Naive B cell (primary cell): ENCODE data around the gene PKMYT1. TPM values are rescaled to one million over a fixed set of nuclear protein-coding genes. Genes with fewer than 3 reads are reported as not detected.
"Not testable (repeated sequence)": the region's sequence is repeated elsewhere in the genome, so short reads cannot be mapped to it uniquely, and the experiment has no call there.

Experiments used
- ATAC-seq, 2 donors: fragments of 150-1000 bp; cut with Tn5 transposase; 2 replicates each; pipeline ENCODE4 v1.10.0; 2021; ENCODE audit warnings: low read depth in 2 of 2, mild to moderate bottlenecking in 2 of 2, moderate library complexity in 2 of 2
- DNase-seq: peaks from one replicate; pipeline ENCODE4 v3.0.0; 2022
- H3K27ac Mint-ChIP-seq, 6 donors: one replicate each; pipeline ENCODE4 v1.8.0; 2020 to 2022; ENCODE audit warnings: mild to moderate bottlenecking in 6 of 6, mixed read lengths in 6 of 6, moderate library complexity in 5 of 6, inconsistent platforms in 2 of 6
- H3K27me3 Mint-ChIP-seq, 3 donors: one replicate each; pipeline ENCODE4 v1.8.0; 2021 to 2022; ENCODE audit warnings: mixed read lengths in 3 of 3, mild to moderate bottlenecking in 1 of 3
- H3K36me3 Mint-ChIP-seq, 2 donors: one replicate each; pipeline ENCODE4 v1.8.0; 2020 to 2022; ENCODE audit warnings: mixed read lengths in 2 of 2, inconsistent platforms in 1 of 2, mild to moderate bottlenecking in 1 of 2
- H3K4me1 Mint-ChIP-seq, 3 donors: one replicate each; pipeline ENCODE4 v1.8.0; 2020 to 2022; ENCODE audit warnings: mixed read lengths in 3 of 3, inconsistent platforms in 1 of 3, mild to moderate bottlenecking in 1 of 3, moderate library complexity in 1 of 3
- H3K4me3 Mint-ChIP-seq, 8 donors: one replicate each; pipeline ENCODE4 v1.8.0; 2020 to 2022; ENCODE audit warnings: mild to moderate bottlenecking in 8 of 8, mixed read lengths in 8 of 8, moderate library complexity in 8 of 8, inconsistent platforms in 2 of 8
- H3K9me3 Mint-ChIP-seq, 7 donors: one replicate each; pipeline ENCODE4 v1.8.0; 2020 to 2022; ENCODE audit warnings: mixed read lengths in 7 of 7, mild to moderate bottlenecking in 5 of 7, inconsistent platforms in 2 of 7, moderate library complexity in 1 of 7
- polyA plus RNA-seq, 6 donors: library from polyadenylated mRNA; unstranded; fragments of 300-500 nt; fragmentation: Illumina TruSeq; gene quantifications; one replicate each; pipeline ENCODE4 v1.2.3, GENCODE V29; 2021; ENCODE audit warnings: low read depth in 6 of 6

PKMYT1 gene
- polyA plus RNA-seq, 6 donors from 2014 or later, result 0.45 to 0.88 (median 0.62) TPM; not detected in 2

GRCh38 chr16:2936436-2937011 is 43.7 kb downstream of the PKMYT1 start:
- ATAC-seq (no peak), DNase-seq (no peak)
- Mint-ChIP-seq H3K4me1 (peaks cover 0 to 3% (median 3%) of the 10 kb centered on the region in 3 donors), H3K9me3 (no peaks in the 10 kb centered on the region), H3K27me3 (no peaks in the 10 kb centered on the region), H3K4me3 (no peak overlapping the region), H3K36me3 (peaks cover 0 to 7% of the 10 kb centered on the region in 2 donors), H3K27ac (no peak overlapping the region)

DNA sequence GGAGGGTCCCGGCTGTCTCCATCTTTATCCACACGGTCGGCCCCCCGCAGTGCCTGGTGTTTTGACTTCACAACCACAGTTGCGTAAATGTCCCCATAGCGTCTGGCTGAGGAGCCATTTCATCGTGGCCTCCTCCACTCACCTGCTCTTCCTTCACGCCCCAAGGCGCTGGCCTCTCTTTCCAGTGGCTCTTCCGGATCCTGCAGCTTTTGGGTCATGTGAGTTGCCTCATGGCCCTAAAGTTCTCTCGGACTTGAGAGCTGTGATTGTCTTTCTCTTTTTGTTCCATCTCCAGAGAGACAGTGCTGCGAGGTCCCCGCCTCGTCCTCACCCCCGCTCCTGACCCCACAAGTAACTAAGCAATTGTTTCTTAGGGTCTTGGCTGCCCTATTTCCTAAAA is 45.8 kb downstream of the PKMYT1 start:
- Mint-ChIP-seq H3K4me1 (peaks cover 0 to 3% (median 0%) of the 10 kb centered on the region in 3 donors), H3K27ac (peak overlapping the region in 1 of 6 donors; percentile 33), H3K27me3 (no peaks in the 10 kb centered on the region), H3K4me3 (no peak overlapping the region), H3K9me3 (no peaks in the 10 kb centered on the region), H3K36me3 (peaks cover 0 to 7% of the 10 kb centered on the region in 2 donors)
- ATAC-seq (no peak), DNase-seq (no peak)

DNA sequence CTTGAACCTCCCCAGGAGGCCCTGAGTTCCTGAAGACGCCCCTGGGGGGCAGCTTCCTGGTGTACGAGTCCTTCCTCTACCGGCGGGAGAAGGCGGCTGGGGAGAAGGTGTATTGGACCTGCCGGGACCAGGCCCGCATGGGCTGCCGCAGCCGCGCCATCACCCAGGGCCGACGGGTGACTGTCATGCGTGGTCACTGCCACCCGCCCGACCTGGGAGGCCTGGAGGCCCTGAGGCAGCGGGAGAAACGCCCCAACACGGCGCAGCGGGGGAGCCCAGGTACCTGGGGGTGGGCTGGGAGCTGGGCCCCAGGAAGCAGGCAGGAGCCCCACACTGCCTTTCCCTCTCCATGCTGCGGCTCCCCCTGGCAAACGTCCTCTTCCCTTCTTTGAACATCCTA is 46.5 kb downstream of the PKMYT1 start:
- DNase-seq, result no peak
- no peak for ATAC-seq
- Mint-ChIP-seq H3K36me3 (peaks cover 0 to 7% of the 10 kb centered on the region in 2 donors), H3K27ac (no peak overlapping the region), H3K9me3 (no peaks in the 10 kb centered on the region), H3K27me3 (no peaks in the 10 kb centered on the region), H3K4me1 (peaks cover 0 to 3% (median 0%) of the 10 kb centered on the region in 3 donors), H3K4me3 (no peak overlapping the region)

- Mint-ChIP-seq H3K4me3 (no peak overlapping the region), H3K36me3 (peaks cover 0 to 7% of the 10 kb centered on the region in 2 donors), H3K9me3 (no peaks in the 10 kb centered on the region), H3K27me3 (no peaks in the 10 kb centered on the region), H3K27ac (no peak overlapping the region), H3K4me1 (peaks cover 0 to 3% (median 0%) of the 10 kb centered on the region in 3 donors)
- DNase-seq (no peak), ATAC-seq (no peak)
Observed at GRCh38 chr16:2933136-2933535, 47.1 kb downstream of the PKMYT1 start.

GRCh38 chr16:2931231-2931914 is 48.9 kb downstream of the PKMYT1 start:
- not testable (repeated sequence) for H3K27me3 Mint-ChIP-seq, H3K9me3 Mint-ChIP-seq, H3K36me3 Mint-ChIP-seq, H3K4me3 Mint-ChIP-seq, ATAC-seq, DNase-seq, H3K27ac Mint-ChIP-seq
- H3K4me1 Mint-ChIP-seq, result peaks cover 9 to 11% (median 9%) of the 10 kb centered on the region in 3 donors

DNA sequence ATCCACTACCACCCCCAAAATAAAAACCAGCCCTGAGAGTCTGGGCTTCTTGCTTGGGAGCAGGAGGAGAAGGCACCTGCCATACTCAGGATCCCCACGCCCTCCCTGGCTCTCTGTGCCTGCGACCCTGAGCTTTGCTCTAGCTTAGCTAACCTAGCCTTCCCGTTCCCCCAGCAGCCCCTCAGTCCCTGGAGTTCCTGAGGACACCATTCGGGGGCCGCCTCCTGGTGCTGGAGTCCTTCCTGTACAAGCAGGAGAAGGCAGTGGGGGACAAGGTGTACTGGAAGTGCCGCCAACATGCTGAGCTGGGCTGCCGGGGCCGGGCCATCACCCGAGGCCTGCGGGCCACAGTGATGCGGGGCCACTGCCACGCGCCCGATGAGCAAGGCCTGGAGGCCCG is 50.0 kb downstream of the PKMYT1 start:
- Mint-ChIP-seq H3K27ac (peak overlapping the region in 1 of 6 donors; percentile 89), H3K9me3 (no peaks in the 10 kb centered on the region), H3K4me3 (no peak overlapping the region), H3K36me3 (peaks cover 0 to 7% of the 10 kb centered on the region in 2 donors), H3K4me1 (peaks cover 9 to 11% (median 9%) of the 10 kb centered on the region in 3 donors), H3K27me3 (no peaks in the 10 kb centered on the region)
- ATAC-seq, result no peak
- no peak for DNase-seq

DNA sequence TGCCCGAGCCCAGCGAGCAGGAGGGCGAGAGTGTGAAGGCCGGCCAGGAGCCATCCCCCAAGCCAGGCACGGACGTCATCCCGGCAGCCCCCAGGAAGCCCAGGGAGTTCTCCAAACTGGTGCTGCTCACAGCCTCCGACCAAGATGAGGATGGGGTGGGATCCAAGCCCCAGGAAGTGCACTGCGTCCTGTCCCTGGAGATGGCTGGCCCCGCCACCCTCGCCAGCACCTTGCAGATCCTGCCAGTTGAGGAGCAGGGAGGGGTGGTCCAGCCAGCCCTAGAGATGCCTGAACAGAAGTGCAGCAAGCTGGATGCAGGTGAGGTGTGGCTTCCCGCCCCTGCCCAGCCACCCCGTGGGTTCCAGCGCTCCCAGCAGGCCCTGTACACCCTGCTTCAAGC is 50.6 kb downstream of the PKMYT1 start:
- H3K4me1 Mint-ChIP-seq, result peaks cover 9 to 11% (median 9%) of the 10 kb centered on the region in 3 donors
- no peak overlapping the region for H3K27ac Mint-ChIP-seq
- no peak overlapping the region for H3K4me3 Mint-ChIP-seq
- no peak for DNase-seq
- peaks cover 0 to 6% of the 10 kb centered on the region in 2 donors for H3K36me3 Mint-ChIP-seq
- no peak for ATAC-seq
- H3K27me3 Mint-ChIP-seq, result no peaks in the 10 kb centered on the region
- no peaks in the 10 kb centered on the region for H3K9me3 Mint-ChIP-seq

GRCh38 chr16:2928796-2929195 is 51.5 kb downstream of the PKMYT1 start:
- no peak for ATAC-seq
- no peak for DNase-seq
- Mint-ChIP-seq H3K4me3 (no peak overlapping the region), H3K9me3 (no peaks in the 10 kb centered on the region), H3K4me1 (peaks cover 6 to 11% (median 9%) of the 10 kb centered on the region in 3 donors), H3K27me3 (no peaks in the 10 kb centered on the region), H3K27ac (no peak overlapping the region), H3K36me3 (no peaks in the 10 kb centered on the region)

- H3K4me1 Mint-ChIP-seq, result peaks cover 6 to 11% (median 9%) of the 10 kb centered on the region in 3 donors
- not testable (repeated sequence) for H3K27ac Mint-ChIP-seq, H3K9me3 Mint-ChIP-seq, H3K36me3 Mint-ChIP-seq, H3K27me3 Mint-ChIP-seq, ATAC-seq, DNase-seq, H3K4me3 Mint-ChIP-seq
Observed at GRCh38 chr16:2928151-2928550, 52.1 kb downstream of the PKMYT1 start.

DNA sequence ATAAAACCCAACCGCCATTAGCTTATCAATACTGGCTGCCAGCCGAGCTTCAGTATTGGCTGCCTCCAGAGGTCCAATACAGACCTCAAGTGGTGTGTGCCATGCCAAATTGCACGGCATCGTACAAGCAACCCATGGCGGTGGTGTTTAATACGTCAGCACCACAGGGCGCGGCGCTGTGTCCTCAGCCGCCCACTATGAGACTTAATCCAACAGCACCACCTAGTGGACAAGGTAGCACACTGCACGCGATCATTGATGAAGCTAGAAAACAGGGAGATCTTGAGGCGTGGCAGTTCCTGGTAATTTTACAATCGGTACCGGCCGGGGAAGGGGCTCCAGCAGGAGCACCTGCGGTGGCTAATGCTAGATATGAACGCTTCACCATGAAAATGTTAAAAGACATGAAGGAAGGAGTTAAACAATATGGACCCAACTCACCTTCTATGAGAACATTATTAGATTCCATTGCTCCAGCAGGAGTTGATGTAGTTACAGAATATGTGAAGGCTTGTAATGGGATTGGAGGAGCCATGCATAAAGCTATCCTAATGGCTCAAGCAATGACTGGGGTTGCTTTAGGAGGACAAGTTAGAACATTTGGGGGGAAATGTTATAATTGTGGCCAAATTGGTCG is 53.1 kb downstream of the PKMYT1 start:
- H3K4me3 Mint-ChIP-seq, result peak overlapping the region in 4 of 8 donors; percentile 5 to 30 (median 23)
- no peaks in the 10 kb centered on the region for H3K9me3 Mint-ChIP-seq
- peaks cover 6 to 11% (median 9%) of the 10 kb centered on the region in 3 donors for H3K4me1 Mint-ChIP-seq
- no peaks in the 10 kb centered on the region for H3K27me3 Mint-ChIP-seq
- ATAC-seq, result peak; percentile 100
- peak; percentile 84 for DNase-seq
- peak overlapping the region; percentile 15 to 73 (median 28) for H3K27ac Mint-ChIP-seq
- H3K36me3 Mint-ChIP-seq, result peaks cover 5 to 8% of the 10 kb centered on the region in 2 donors

GRCh38 chr16:2926650-2926999 is 53.6 kb downstream of the PKMYT1 start:
- DNase-seq, result no peak
- Mint-ChIP-seq H3K27me3 (no peaks in the 10 kb centered on the region), H3K4me3 (peak overlapping the region in 4 of 8 donors; percentile 5 to 30 (median 23)), H3K36me3 (peaks cover 5 to 9% of the 10 kb centered on the region in 2 donors), H3K27ac (peak overlapping the region in 5 of 6 donors; percentile 15 to 50 (median 22)), H3K4me1 (peaks cover 6 to 11% (median 9%) of the 10 kb centered on the region in 3 donors), H3K9me3 (no peaks in the 10 kb centered on the region)
- ATAC-seq, result no peak

DNA sequence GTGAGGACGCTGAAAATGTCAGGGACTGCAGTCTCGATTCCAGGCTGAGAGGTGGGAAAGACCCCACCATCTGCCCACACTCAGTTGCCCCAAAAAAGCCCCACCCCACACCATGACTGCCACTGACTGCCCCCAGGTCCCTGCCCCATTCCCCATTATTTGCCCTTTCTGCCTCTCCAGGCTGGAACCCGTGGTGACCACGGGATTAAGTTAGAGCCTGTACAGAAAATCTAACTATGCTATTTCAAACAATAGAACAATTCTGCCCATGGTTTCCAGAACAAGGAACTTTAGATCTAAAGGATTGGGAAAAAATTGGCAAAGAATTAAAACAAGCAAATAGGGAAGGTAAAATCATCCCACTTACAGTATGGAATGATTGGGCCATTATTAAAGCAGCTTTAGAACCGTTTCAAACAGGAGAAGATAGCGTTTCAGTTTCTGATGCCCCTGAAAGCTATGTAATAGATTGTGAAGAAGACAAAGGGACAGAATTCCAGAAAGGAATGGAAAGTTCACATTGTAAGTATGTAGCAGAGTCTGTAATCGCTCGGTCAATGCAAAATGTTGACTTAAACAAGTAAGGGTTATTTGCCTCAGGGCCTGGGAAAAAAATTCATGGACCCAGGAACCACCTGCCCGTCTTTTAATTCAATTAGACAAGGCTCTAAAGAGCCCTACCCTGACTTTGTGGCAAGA is 54.1 kb downstream of the PKMYT1 start:
- Mint-ChIP-seq H3K36me3 (peaks cover 5 to 9% of the 10 kb centered on the region in 2 donors), H3K27ac (no peak overlapping the region), H3K9me3 (no peaks in the 10 kb centered on the region)

More for the DNA sequence above, 54.1 kb downstream of the PKMYT1 start:
- ATAC-seq (no peak), DNase-seq (no peak)
- Mint-ChIP-seq H3K27me3 (no peaks in the 10 kb centered on the region), H3K4me1 (peaks cover 6 to 11% (median 9%) of the 10 kb centered on the region in 3 donors), H3K4me3 (no peak overlapping the region)
